Measurements from ENCODE around the gene CDCP1.

CDCP1 gene

GRCh38 chr3:45139372-45140140, 6.6 kb downstream of the CDCP1 start:
- in situ Hi-C loops (cut with HindIII; ENCODE audit: low sequenced_read_pairs), result no loop called here

GRCh38 chr3:45137656-45138181, 8.5 kb downstream of the CDCP1 start:
- in situ Hi-C loops (cut with HindIII; ENCODE audit: low sequenced_read_pairs), result no loop called here

GRCh38 chr3:45135959-45136358, 10.2 kb downstream of the CDCP1 start:
- in situ Hi-C loops (cut with HindIII; ENCODE audit: low sequenced_read_pairs), result no loop called here

GRCh38 chr3:45134758-45135521, 11.2 kb downstream of the CDCP1 start:
- in situ Hi-C loops (cut with HindIII; ENCODE audit: low sequenced_read_pairs), result no loop called here

- in situ Hi-C loops (cut with HindIII; ENCODE audit: low sequenced_read_pairs), result no loop called here
Measured at GRCh38 chr3:45132568-45133211, 13.5 kb downstream of the CDCP1 start.

- in situ Hi-C loops (cut with HindIII; ENCODE audit: low sequenced_read_pairs), result no loop called here
Measured at GRCh38 chr3:45131201-45131600, 15.0 kb downstream of the CDCP1 start.

- in situ Hi-C loops (cut with HindIII; ENCODE audit: low sequenced_read_pairs), result no loop called here
Measured at GRCh38 chr3:45130476-45130875, 15.7 kb downstream of the CDCP1 start.

GRCh38 chr3:45128950-45129349, 17.2 kb downstream of the CDCP1 start:
- in situ Hi-C loops (cut with HindIII; ENCODE audit: low sequenced_read_pairs), result no loop called here

GRCh38 chr3:45127130-45127822, 18.9 kb downstream of the CDCP1 start:
- in situ Hi-C loops (cut with HindIII; ENCODE audit: low sequenced_read_pairs), result no loop called here

GRCh38 chr3:45126730-45127129, 19.4 kb downstream of the CDCP1 start:
- in situ Hi-C loops (cut with HindIII; ENCODE audit: low sequenced_read_pairs), result no loop called here

GRCh38 chr3:45125550-45126026, 20.6 kb downstream of the CDCP1 start:
- in situ Hi-C loops (cut with HindIII; ENCODE audit: low sequenced_read_pairs), result no loop called here

GRCh38 chr3:45124956-45125355, 21.2 kb downstream of the CDCP1 start:
- in situ Hi-C loops (cut with HindIII; ENCODE audit: low sequenced_read_pairs), result no loop called here

- in situ Hi-C loops (cut with HindIII; ENCODE audit: low sequenced_read_pairs), result no loop called here
Measured at GRCh38 chr3:45124352-45124751, 21.8 kb downstream of the CDCP1 start.

- in situ Hi-C loops (cut with HindIII; ENCODE audit: low sequenced_read_pairs), result no loop called here
Measured at GRCh38 chr3:45123581-45124269, 22.5 kb downstream of the CDCP1 start.

GRCh38 chr3:45123030-45123429, 23.1 kb downstream of the CDCP1 start:
- in situ Hi-C loops (cut with HindIII; ENCODE audit: low sequenced_read_pairs), result no loop called here

- in situ Hi-C loops (cut with HindIII; ENCODE audit: low sequenced_read_pairs), result no loop called here
Measured at GRCh38 chr3:45120359-45121158, 25.6 kb downstream of the CDCP1 start.

GRCh38 chr3:45119824-45120358, 26.3 kb downstream of the CDCP1 start:
- in situ Hi-C loops (cut with HindIII; ENCODE audit: low sequenced_read_pairs), result no loop called here

- in situ Hi-C loops (cut with HindIII; ENCODE audit: low sequenced_read_pairs), result no loop called here
Measured at GRCh38 chr3:45119376-45119775, 26.8 kb downstream of the CDCP1 start.

- in situ Hi-C loops (cut with HindIII; ENCODE audit: low sequenced_read_pairs), result no loop called here
Measured at GRCh38 chr3:45118615-45119071, 27.5 kb downstream of the CDCP1 start.

Measured in DLD1 (cell line).